ENCODE results near the gene CACNA1A.
A peak's percentile ranks its signal among the peaks of the same experiment; 100 is the strongest.

- no peak for TF ChIP-seq POLR2AphosphoS5 (IDR thresholded peaks at IDR 0.05; ENCODE audit: low read depth)
- TF ChIP-seq CTCF (IDR thresholded peaks at IDR 0.05; ENCODE audit: insufficient read depth, low read length), result no peak
- no peak for TF ChIP-seq REST (IDR thresholded peaks at IDR 0.05; ENCODE audit: insufficient replicate concordance, low read depth)
- TF ChIP-seq GABPA (IDR thresholded peaks at IDR 0.05; ENCODE audit: low read depth), result peak; percentile 14; the same call in 1 of the 2 replicates
- TF ChIP-seq SPI1 (IDR thresholded peaks at IDR 0.05; ENCODE audit: borderline replicate concordance, low read depth), result no peak
Measured at GRCh38 chr19:13334801-13335481, 171.3 kb downstream of the CACNA1A start.
